ENCODE data around the gene RAB28.

GRCh38 chr4:13365195-13365594 lies 118.9 kb downstream of the RAB28 start:
- TF ChIP-seq, protein P1, sequence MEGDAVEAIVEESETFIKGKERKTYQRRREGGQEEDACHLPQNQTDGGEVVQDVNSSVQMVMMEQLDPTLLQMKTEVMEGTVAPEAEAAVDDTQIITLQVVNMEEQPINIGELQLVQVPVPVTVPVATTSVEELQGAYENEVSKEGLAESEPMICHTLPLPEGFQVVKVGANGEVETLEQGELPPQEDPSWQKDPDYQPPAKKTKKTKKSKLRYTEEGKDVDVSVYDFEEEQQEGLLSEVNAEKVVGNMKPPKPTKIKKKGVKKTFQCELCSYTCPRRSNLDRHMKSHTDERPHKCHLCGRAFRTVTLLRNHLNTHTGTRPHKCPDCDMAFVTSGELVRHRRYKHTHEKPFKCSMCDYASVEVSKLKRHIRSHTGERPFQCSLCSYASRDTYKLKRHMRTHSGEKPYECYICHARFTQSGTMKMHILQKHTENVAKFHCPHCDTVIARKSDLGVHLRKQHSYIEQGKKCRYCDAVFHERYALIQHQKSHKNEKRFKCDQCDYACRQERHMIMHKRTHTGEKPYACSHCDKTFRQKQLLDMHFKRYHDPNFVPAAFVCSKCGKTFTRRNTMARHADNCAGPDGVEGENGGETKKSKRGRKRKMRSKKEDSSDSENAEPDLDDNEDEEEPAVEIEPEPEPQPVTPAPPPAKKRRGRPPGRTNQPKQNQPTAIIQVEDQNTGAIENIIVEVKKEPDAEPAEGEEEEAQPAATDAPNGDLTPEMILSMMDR (conservative IDR thresholded peaks at IDR 0.05; ENCODE audit: low read depth in 2 of 2), result no peak
- TF ChIP-seq CREB1 (CRISPR knock-in tag; IDR thresholded peaks at IDR 0.05; ENCODE audit: low read depth) (no peak), ZNF462 (CRISPR knock-in tag; IDR thresholded peaks at IDR 0.05) (no peak), POLR2AphosphoS5 (IDR thresholded peaks at IDR 0.05; ENCODE audit: low read depth) (no peak), STAT1 (IDR thresholded peaks at IDR 0.05; ENCODE audit: unreplicated experiment) (no peak), EZH2 (IDR thresholded peaks at IDR 0.05; ENCODE audit: low read depth, unreplicated experiment) (no peak), NANOG (IDR thresholded peaks at IDR 0.05; ENCODE audit: borderline replicate concordance) (no peak), ZNF114 (CRISPR knock-in tag; IDR thresholded peaks at IDR 0.05) (no peak)
- TF ChIP-seq, protein P2, sequence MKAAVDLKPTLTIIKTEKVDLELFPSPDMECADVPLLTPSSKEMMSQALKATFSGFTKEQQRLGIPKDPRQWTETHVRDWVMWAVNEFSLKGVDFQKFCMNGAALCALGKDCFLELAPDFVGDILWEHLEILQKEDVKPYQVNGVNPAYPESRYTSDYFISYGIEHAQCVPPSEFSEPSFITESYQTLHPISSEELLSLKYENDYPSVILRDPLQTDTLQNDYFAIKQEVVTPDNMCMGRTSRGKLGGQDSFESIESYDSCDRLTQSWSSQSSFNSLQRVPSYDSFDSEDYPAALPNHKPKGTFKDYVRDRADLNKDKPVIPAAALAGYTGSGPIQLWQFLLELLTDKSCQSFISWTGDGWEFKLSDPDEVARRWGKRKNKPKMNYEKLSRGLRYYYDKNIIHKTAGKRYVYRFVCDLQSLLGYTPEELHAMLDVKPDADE (IDR thresholded peaks at IDR 0.05), result no peak
